ENCODE results near the gene CR2.
"Not testable (repeated sequence)": the region's sequence is repeated elsewhere in the genome, so short reads cannot be mapped to it uniquely, and the experiment has no call there.

The CR2 gene

GRCh38 chr1:207424570-207425131, 29.5 kb upstream of the CR2 start:
- no peak overlapping the region for H3K27ac ChIP-seq (ENCODE audit: low read length)
- H3K4me3 ChIP-seq (ENCODE audit: low read length): no peak overlapping the region
- peaks cover 5% of the 10 kb centered on the region for H3K4me1 ChIP-seq (ENCODE audit: control insufficient read depth, low read depth, low read length)
- no peaks in the 10 kb centered on the region for H3K36me3 ChIP-seq (ENCODE audit: control insufficient read depth, low read depth, low read length)
- H3K27me3 ChIP-seq (ENCODE audit: control insufficient read depth, insufficient read depth, low read length): no peaks in the 10 kb centered on the region
- H3K9me3 ChIP-seq (ENCODE audit: control insufficient read depth, low read depth, low read length): peaks cover 4% of the 10 kb centered on the region
- no peak overlapping the region for H3K9ac ChIP-seq (ENCODE audit: low read length)

DNA sequence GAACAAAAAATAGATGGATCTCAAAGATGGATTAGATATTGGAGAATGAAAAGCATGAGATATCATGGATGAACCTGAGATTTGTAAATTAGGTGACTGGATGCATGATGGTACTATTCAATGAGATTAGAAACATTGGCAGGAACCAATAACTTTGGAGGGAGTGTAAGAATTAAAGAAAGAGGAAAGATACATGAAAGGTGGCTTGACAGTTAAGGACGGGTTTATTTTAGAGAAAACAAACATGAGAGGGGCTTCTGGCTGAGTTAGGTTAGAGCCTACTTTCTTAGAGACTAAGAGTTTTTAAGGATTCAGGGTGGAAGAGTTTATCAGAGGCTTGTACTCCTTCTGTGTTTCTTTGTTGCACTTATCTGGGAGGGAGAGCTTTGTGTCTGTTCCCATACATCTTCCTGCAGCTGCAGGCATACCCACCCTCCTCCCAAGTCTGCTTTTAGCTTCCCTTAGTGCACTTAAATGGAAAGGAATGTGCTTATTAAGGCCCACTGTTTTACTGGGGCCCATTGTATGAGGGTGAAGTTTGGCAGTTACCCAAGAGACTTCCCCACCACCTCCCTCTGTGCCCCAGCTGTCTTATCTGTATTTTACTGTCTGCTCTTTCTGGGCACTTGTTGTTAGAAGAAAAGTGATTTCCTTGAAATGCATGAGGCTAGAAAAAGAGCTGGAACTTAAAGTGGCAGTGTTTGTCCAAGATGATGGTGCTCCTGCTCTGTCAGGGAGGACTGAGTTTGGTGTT, 26.1 kb upstream of the CR2 start:
- Histone ChIP-seq H3K4me3 (ENCODE audit: low read length) (no peak overlapping the region), H3K27me3 (ENCODE audit: control insufficient read depth, insufficient read depth, low read length) (no peaks in the 10 kb centered on the region), H3K4me1 (ENCODE audit: control insufficient read depth, low read depth, low read length) (peaks cover 3% of the 10 kb centered on the region), H3K9ac (ENCODE audit: low read length) (no peak overlapping the region), H3K9me3 (ENCODE audit: control insufficient read depth, low read depth, low read length) (peaks cover 4% of the 10 kb centered on the region), H3K27ac (ENCODE audit: low read length) (no peak overlapping the region), H3K36me3 (ENCODE audit: control insufficient read depth, low read depth, low read length) (no peaks in the 10 kb centered on the region)

DNA sequence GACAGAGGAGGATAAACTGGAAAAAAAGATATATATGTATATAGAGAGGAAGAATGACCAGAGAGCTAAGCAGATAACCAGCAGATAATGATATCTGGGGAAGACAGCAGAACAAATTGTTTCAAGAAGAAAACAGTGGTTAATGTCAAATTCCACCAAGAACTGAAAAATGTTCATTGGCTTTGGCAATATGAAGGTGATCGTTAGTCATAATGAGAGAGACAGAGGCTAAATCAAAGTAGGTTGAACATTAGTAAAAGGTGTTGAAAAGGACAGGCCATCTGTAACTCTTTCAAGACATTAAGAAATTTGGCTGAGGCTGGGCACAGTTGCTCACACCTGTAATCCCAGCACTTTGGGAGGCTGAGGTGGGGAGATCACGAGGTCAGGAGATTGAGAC, 25.3 kb upstream of the CR2 start:
- Histone ChIP-seq H3K27ac (ENCODE audit: low read length) (no peak overlapping the region), H3K4me1 (ENCODE audit: control insufficient read depth, low read depth, low read length) (no peaks in the 10 kb centered on the region), H3K27me3 (ENCODE audit: control insufficient read depth, insufficient read depth, low read length) (no peaks in the 10 kb centered on the region), H3K4me3 (ENCODE audit: low read length) (no peak overlapping the region), H3K9me3 (ENCODE audit: control insufficient read depth, low read depth, low read length) (peaks cover 4% of the 10 kb centered on the region), H3K9ac (ENCODE audit: low read length) (no peak overlapping the region), H3K36me3 (ENCODE audit: control insufficient read depth, low read depth, low read length) (no peaks in the 10 kb centered on the region)

DNA sequence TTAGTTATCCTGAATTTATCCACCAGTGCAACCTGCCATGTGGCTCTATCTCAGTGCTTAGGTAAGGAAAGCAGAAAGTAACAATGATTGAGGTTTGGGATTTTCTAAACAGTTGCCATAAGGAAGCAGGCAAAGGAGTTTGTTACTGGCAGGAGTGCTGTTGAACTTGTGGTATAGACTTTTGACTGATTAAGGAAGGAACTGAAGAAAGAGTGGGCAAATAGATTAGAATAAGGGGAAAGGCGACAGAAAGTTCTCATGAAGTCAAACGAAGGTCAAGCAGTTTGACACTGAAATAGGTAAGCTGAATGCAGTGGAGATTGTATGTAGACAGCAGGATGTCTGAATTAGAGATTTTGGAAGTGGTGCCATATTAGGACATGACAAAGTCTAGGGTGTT, 24.2 kb upstream of the CR2 start:
- Histone ChIP-seq H3K9ac (ENCODE audit: low read length) (no peak overlapping the region), H3K27ac (ENCODE audit: low read length) (no peak overlapping the region)

DNA sequence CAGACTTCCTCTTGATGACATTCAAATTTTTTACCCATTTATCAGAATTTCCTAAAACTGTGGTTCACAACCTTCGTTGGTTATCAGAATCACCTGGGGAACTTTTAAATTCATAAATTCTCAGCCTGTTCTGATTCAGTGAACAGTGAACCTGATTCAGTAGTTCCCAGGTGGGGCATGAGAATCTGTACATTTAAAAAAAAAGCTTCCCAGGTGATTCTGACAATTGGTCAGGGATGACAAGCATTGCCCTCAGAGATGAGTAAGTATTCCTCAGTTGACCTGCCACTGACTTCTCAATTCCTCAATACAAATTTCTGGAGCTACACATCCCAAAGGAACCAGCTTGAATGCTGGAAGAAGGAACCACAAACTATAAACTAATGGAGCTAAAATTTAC, 23.5 kb upstream of the CR2 start:
- Histone ChIP-seq H3K9ac (ENCODE audit: low read length) (no peak overlapping the region), H3K4me1 (ENCODE audit: control insufficient read depth, low read depth, low read length) (no peaks in the 10 kb centered on the region), H3K4me3 (ENCODE audit: low read length) (no peak overlapping the region), H3K27me3 (ENCODE audit: control insufficient read depth, insufficient read depth, low read length) (no peaks in the 10 kb centered on the region), H3K27ac (ENCODE audit: low read length) (no peak overlapping the region), H3K36me3 (ENCODE audit: control insufficient read depth, low read depth, low read length) (no peaks in the 10 kb centered on the region), H3K9me3 (ENCODE audit: control insufficient read depth, low read depth, low read length) (peaks cover 4% of the 10 kb centered on the region)

More for the DNA sequence above, 24.2 kb upstream of the CR2 start:
- Histone ChIP-seq H3K4me3 (ENCODE audit: low read length) (no peak overlapping the region), H3K9me3 (ENCODE audit: control insufficient read depth, low read depth, low read length) (peaks cover 4% of the 10 kb centered on the region), H3K4me1 (ENCODE audit: control insufficient read depth, low read depth, low read length) (no peaks in the 10 kb centered on the region), H3K36me3 (ENCODE audit: control insufficient read depth, low read depth, low read length) (no peaks in the 10 kb centered on the region), H3K27me3 (ENCODE audit: control insufficient read depth, insufficient read depth, low read length) (no peaks in the 10 kb centered on the region)

GRCh38 chr1:207431508-207431907, 22.6 kb upstream of the CR2 start:
- H3K36me3 ChIP-seq (ENCODE audit: control insufficient read depth, low read depth, low read length): no peaks in the 10 kb centered on the region
- H3K9ac ChIP-seq (ENCODE audit: low read length): no peak overlapping the region
- no peaks in the 10 kb centered on the region for H3K4me1 ChIP-seq (ENCODE audit: control insufficient read depth, low read depth, low read length)
- H3K9me3 ChIP-seq (ENCODE audit: control insufficient read depth, low read depth, low read length): peaks cover 4% of the 10 kb centered on the region
- no peak overlapping the region for H3K27ac ChIP-seq (ENCODE audit: low read length)
- no peak overlapping the region for H3K4me3 ChIP-seq (ENCODE audit: low read length)
- no peaks in the 10 kb centered on the region for H3K27me3 ChIP-seq (ENCODE audit: control insufficient read depth, insufficient read depth, low read length)

DNA sequence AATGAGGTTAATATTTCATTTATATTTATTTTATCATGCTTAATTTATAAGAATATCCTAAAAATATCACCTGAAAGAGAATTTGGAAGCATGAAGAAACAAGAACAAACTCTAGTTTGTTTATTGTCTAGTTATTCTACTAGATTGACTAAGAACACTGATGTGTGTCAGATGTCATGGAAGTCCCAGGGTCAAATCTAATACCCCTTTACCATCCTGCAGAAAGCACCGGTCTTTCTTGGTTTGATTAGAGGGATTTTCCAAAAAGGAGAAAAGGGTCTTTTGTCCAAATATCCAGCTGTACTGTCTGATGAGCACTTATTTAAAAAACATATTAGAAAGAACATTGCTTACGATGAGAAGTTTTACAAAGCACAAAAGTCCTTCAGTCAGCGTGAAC, 20.7 kb upstream of the CR2 start:
- no peaks in the 10 kb centered on the region for H3K9me3 ChIP-seq (ENCODE audit: control insufficient read depth, low read depth, low read length)
- no peaks in the 10 kb centered on the region for H3K27me3 ChIP-seq (ENCODE audit: control insufficient read depth, insufficient read depth, low read length)
- no peaks in the 10 kb centered on the region for H3K36me3 ChIP-seq (ENCODE audit: control insufficient read depth, low read depth, low read length)
- H3K27ac ChIP-seq (ENCODE audit: low read length): no peak overlapping the region
- H3K9ac ChIP-seq (ENCODE audit: low read length): no peak overlapping the region
- H3K4me3 ChIP-seq (ENCODE audit: low read length): no peak overlapping the region
- no peaks in the 10 kb centered on the region for H3K4me1 ChIP-seq (ENCODE audit: control insufficient read depth, low read depth, low read length)

DNA sequence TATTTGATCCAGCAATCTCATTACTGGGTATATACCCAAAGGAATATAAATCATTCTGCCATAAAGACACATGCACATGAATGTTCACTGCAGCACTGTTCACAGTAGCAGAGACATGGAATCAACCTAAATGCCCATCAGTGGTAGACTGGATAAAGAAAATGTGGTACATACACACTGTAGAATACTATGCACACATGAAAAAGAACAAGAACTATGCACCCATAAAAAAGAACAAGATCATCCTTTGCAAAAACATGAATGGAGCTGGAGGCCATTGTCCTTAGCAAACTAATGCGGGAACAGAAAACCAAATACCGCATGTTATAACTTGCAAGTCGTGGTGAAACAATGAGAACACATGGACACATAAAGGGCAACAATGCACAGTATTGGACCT, 17.4 kb upstream of the CR2 start:
- H3K27me3 ChIP-seq (ENCODE audit: control insufficient read depth, insufficient read depth, low read length); H3K4me1 ChIP-seq (ENCODE audit: control insufficient read depth, low read depth, low read length); H3K9me3 ChIP-seq (ENCODE audit: control insufficient read depth, low read depth, low read length); H3K9ac ChIP-seq (ENCODE audit: low read length); H3K36me3 ChIP-seq (ENCODE audit: control insufficient read depth, low read depth, low read length); H3K27ac ChIP-seq (ENCODE audit: low read length); H3K4me3 ChIP-seq (ENCODE audit: low read length): not testable (repeated sequence)

DNA sequence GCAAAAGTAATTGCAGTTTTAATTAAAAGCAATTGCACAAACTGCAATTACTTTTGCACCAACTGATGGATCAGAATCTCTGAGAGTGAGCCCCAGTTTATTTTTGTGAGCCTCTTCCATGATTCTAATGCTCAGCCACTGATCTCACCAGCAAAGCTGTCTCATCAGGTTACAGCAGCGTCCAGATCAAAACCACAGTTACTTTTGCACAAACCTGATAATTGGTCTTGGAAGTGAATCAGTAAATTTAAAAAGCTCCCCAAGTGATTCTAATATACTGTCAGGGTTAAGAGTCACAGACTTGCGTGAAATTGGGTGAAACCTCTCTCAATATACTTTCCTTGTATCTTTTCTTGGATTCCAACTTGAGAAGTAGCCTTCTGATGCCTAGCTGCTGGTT, 13.5 kb upstream of the CR2 start:
- Histone ChIP-seq H3K27me3 (ENCODE audit: control insufficient read depth, insufficient read depth, low read length) (no peaks in the 10 kb centered on the region), H3K27ac (ENCODE audit: low read length) (no peak overlapping the region), H3K4me3 (ENCODE audit: low read length) (no peak overlapping the region)

DNA sequence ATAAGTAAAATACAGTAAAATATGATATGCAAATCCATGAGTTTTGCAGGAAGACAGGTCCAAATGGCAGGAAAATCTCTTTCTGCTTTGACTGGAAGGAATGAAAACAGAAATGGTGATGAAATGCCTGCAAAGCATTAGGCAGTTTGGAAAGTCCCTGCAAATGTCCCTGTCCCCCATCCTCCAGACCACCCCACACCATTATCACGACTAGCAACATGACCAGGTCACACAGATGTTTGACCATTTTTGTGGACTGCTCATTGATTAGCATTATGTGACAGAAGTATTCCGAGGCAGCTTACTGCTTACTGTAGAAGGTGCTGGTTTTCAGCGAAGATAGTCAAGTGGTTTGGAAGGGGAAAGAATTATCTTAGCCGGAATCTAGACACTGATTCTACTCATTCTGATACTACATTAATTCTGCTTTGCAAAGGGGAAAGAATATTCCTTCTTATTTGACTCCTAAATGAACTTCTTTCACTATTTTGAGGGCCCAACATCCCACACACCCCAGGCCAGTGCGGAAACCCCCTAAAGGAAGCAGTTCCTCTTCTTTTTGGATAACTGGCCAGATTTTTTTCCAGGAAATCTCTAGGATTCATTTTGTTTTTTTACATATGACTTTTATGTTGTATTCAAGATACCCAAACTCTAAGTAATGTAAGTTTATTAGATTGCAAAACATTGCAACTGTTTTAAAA, 9.5 kb upstream of the CR2 start:
- no peak overlapping the region for H3K4me3 ChIP-seq (ENCODE audit: low read length)
- H3K4me1 ChIP-seq (ENCODE audit: control insufficient read depth, low read depth, low read length): no peaks in the 10 kb centered on the region
- H3K27ac ChIP-seq (ENCODE audit: low read length): no peak overlapping the region
- no peaks in the 10 kb centered on the region for H3K9me3 ChIP-seq (ENCODE audit: control insufficient read depth, low read depth, low read length)
- no peaks in the 10 kb centered on the region for H3K36me3 ChIP-seq (ENCODE audit: control insufficient read depth, low read depth, low read length)
- no peaks in the 10 kb centered on the region for H3K27me3 ChIP-seq (ENCODE audit: control insufficient read depth, insufficient read depth, low read length)
- no peak overlapping the region for H3K9ac ChIP-seq (ENCODE audit: low read length)

More for the DNA sequence above, 13.5 kb upstream of the CR2 start:
- H3K36me3 ChIP-seq (ENCODE audit: control insufficient read depth, low read depth, low read length): no peaks in the 10 kb centered on the region
- H3K4me1 ChIP-seq (ENCODE audit: control insufficient read depth, low read depth, low read length): no peaks in the 10 kb centered on the region
- H3K9me3 ChIP-seq (ENCODE audit: control insufficient read depth, low read depth, low read length): no peaks in the 10 kb centered on the region
- no peak overlapping the region for H3K9ac ChIP-seq (ENCODE audit: low read length)

- H3K27me3 ChIP-seq (ENCODE audit: control insufficient read depth, insufficient read depth, low read length): peaks cover 47% of the 10 kb centered on the region
- no peaks in the 10 kb centered on the region for H3K4me1 ChIP-seq (ENCODE audit: control insufficient read depth, low read depth, low read length)
- H3K4me3 ChIP-seq (ENCODE audit: low read length): peak overlapping the region; percentile 66
- H3K9me3 ChIP-seq (ENCODE audit: control insufficient read depth, low read depth, low read length): no peaks in the 10 kb centered on the region
- no peak overlapping the region for H3K27ac ChIP-seq (ENCODE audit: low read length)
- no peaks in the 10 kb centered on the region for H3K36me3 ChIP-seq (ENCODE audit: control insufficient read depth, low read depth, low read length)
- H3K9ac ChIP-seq (ENCODE audit: low read length): peak overlapping the region; percentile 24
Measured at GRCh38 chr1:207453710-207454045, 450 bp upstream of the CR2 start.
